T-helper 2 cell treated with Interferon-gamma antibody and Interleukin-4, amounts not matched to agents 5 μg/mL and 100 μg/mL, for 36 hours (primary cell): ENCODE measurements around the gene C1R.
A peak's percentile ranks its signal among the peaks of the same experiment; 100 is the strongest.

Experiments used
- DNase-seq: peaks from one replicate; pipeline ENCODE4 v3.0.0; 2021; ENCODE audit warnings: low spot score
- H3K27ac Mint-ChIP-seq: one replicate; pipeline ENCODE4 v1.8.0; 2021; ENCODE audit warnings: mild to moderate bottlenecking, mixed read lengths
- H3K27me3 Mint-ChIP-seq: one replicate; pipeline ENCODE4 v1.8.0; 2021; ENCODE audit warnings: low read depth, mixed read lengths
- H3K36me3 Mint-ChIP-seq: one replicate; pipeline ENCODE4 v1.8.0; 2021; ENCODE audit warnings: low read depth, mixed read lengths
- H3K4me1 Mint-ChIP-seq: one replicate; pipeline ENCODE4 v1.8.0; 2021; ENCODE audit warnings: low read depth, mixed read lengths
- H3K4me3 Mint-ChIP-seq: one replicate; pipeline ENCODE4 v1.8.0; 2022; ENCODE audit warnings: mild to moderate bottlenecking, moderate library complexity, mixed read lengths
- H3K9me3 Mint-ChIP-seq: one replicate; pipeline ENCODE4 v1.8.0; 2021; ENCODE audit warnings: mixed read lengths

The C1R gene

DNA sequence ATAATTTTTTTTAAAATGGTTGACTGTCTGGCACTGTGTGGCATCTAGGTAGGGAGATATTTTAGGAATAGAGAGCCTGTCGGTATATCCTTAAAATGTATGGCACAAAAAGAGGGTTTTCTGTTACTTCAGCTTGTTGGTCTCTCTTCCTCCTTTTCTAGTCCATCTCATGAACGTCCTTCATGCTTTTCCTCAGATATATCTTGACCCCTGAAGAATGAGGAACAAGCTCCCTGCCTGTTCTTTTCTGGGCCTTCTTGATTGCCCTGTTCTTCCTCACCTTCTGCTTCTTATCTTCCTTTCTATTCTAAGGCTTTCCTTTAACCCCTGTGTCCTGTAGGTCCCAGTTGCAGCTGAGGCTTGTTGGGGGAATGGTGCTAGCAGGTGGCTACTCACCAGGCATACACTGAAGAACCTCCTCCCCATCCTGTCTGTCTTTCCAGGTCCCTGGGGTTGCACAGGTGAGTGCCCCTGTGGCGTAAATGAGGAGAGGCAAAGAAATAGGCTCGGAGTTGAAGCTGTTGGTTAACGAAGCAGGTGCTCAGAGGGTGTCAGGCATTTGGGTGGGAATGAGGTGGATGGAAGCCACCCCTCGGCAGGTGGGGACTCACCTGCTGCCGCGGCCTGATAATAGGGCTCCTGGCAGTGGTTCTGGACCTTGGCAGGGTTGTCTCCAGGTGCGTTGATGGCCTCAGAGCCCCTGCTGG lies 7.2 kb upstream of the C1R start:
- Mint-ChIP-seq H3K9me3 (no peaks in the 10 kb centered on the region), H3K27ac (no peak overlapping the region), H3K36me3 (peaks cover 16% of the 10 kb centered on the region), H3K4me1 (peaks cover 9% of the 10 kb centered on the region), H3K4me3 (no peak overlapping the region), H3K27me3 (no peaks in the 10 kb centered on the region)
- no peak for DNase-seq

GRCh38 chr12:7096979-7097378 lies 4.7 kb upstream of the C1R start:
- Mint-ChIP-seq H3K27ac (no peak overlapping the region), H3K36me3 (peaks cover 8% of the 10 kb centered on the region), H3K27me3 (peaks cover 3% of the 10 kb centered on the region), H3K4me1 (peaks cover 6% of the 10 kb centered on the region), H3K9me3 (no peaks in the 10 kb centered on the region), H3K4me3 (no peak overlapping the region)
- no peak for DNase-seq

- no peak for DNase-seq
- no peak overlapping the region for H3K27ac Mint-ChIP-seq
- no peak overlapping the region for H3K4me3 Mint-ChIP-seq
- H3K27me3 Mint-ChIP-seq: peaks cover 3% of the 10 kb centered on the region
- H3K9me3 Mint-ChIP-seq: no peaks in the 10 kb centered on the region
- peaks cover 7% of the 10 kb centered on the region for H3K4me1 Mint-ChIP-seq
- peaks cover 8% of the 10 kb centered on the region for H3K36me3 Mint-ChIP-seq
These were observed 4.0 kb upstream of the C1R start for GRCh38 chr12:7096006-7096932.

DNA sequence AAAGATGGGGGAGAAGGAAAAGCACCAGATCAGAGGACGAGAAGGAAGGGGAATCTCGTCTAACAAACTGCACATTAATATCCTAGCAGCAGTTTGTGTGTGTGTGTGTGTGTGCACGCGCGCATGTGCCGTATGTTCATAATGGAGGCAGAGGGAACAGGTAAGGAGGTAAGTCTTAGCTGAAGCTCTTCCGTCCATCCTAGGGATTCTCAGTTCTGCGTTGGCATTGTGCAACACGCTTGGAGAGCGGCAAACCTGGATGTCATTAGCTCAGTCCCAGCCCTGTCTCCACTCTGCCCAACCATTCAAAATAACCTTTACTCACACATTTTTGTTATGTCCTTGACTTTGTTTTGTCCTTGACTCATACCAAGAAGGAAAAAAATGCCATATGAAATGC lies 1.6 kb upstream of the C1R start:
- H3K36me3 Mint-ChIP-seq: peaks cover 4% of the 10 kb centered on the region
- H3K4me1 Mint-ChIP-seq: peaks cover 7% of the 10 kb centered on the region
- H3K27me3 Mint-ChIP-seq: peaks cover 3% of the 10 kb centered on the region
- peak overlapping the region; percentile 32 for H3K27ac Mint-ChIP-seq
- DNase-seq: no peak
- H3K4me3 Mint-ChIP-seq: no peak overlapping the region
- H3K9me3 Mint-ChIP-seq: no peaks in the 10 kb centered on the region

- Mint-ChIP-seq H3K9me3 (no peaks in the 10 kb centered on the region), H3K27ac (peak overlapping the region; percentile 32), H3K4me1 (peaks cover 7% of the 10 kb centered on the region), H3K36me3 (peaks cover 4% of the 10 kb centered on the region), H3K4me3 (no peak overlapping the region), H3K27me3 (peaks cover 3% of the 10 kb centered on the region)
- no peak for DNase-seq
These were observed 1.2 kb upstream of the C1R start for GRCh38 chr12:7093486-7093885.

DNA sequence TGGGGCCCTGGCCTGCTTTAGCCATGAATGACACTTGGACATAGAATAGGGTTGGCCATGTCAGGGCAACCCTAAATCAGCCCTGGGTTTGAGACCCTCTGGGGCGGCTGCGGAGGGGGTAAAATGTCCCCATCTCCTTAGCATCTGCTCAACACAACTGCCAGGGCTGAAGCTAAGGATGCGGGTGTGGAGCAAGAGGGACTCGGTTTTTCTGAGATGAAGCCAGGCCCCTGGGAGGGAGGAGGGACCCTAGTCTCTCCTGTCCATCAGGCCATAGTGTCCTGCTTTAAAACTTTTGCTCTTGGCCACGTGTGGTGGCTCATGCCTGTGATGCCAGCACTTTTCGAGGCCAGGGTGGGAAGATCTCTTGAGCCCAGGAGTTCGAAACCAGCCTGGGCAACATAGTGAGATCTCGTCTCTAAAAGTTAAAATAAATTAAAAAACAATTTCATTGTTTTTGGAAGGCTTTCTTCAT lies 778 bp upstream of the C1R start:
- DNase-seq: no peak
- peak overlapping the region; percentile 86 for H3K4me3 Mint-ChIP-seq
- no peak overlapping the region for H3K27ac Mint-ChIP-seq

DNA sequence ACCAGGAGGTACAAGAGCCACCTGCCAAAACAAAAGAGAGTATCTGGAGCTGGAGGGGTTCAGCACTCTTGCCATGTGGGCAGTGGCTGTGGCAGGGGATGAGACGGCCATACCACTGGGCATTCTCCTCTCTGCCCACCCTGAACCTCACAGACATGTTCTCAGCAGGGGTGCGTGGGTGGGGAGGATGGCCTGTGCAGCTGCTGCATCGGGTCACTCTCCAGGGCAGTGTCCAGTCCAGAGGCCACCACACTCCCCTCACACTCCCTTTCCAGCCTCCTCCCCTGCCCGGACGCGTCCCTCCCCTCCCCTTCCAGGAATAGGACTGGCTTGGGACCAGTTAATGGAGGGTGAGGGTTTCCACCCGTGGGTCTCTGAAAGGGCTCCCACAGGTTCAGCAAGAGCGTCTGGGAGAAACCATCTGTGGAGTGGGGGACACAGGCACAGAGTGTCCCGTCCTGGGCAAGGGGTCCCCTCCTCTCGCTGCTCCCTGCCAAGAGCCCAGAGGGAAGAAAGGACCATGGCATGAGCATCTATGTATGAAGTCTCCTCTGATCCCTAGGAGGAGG lies 501 bp downstream of the C1R start:
- peak overlapping the region; percentile 86 for H3K4me3 Mint-ChIP-seq
- peak overlapping the region; percentile 70 for H3K27ac Mint-ChIP-seq
- DNase-seq: no peak
- peaks cover 3% of the 10 kb centered on the region for H3K27me3 Mint-ChIP-seq
- H3K9me3 Mint-ChIP-seq: no peaks in the 10 kb centered on the region
- H3K4me1 Mint-ChIP-seq: peaks cover 7% of the 10 kb centered on the region
- peaks cover 1% of the 10 kb centered on the region for H3K36me3 Mint-ChIP-seq

More for the DNA sequence above, 778 bp upstream of the C1R start:
- peaks cover 7% of the 10 kb centered on the region for H3K4me1 Mint-ChIP-seq
- H3K9me3 Mint-ChIP-seq: no peaks in the 10 kb centered on the region
- peaks cover 3% of the 10 kb centered on the region for H3K27me3 Mint-ChIP-seq
- peaks cover 4% of the 10 kb centered on the region for H3K36me3 Mint-ChIP-seq

GRCh38 chr12:7091171-7091570 lies 1.1 kb downstream of the C1R start:
- DNase-seq: no peak
- no peaks in the 10 kb centered on the region for H3K36me3 Mint-ChIP-seq
- H3K27me3 Mint-ChIP-seq: peaks cover 3% of the 10 kb centered on the region
- peaks cover 7% of the 10 kb centered on the region for H3K4me1 Mint-ChIP-seq
- no peak overlapping the region for H3K4me3 Mint-ChIP-seq
- H3K27ac Mint-ChIP-seq: peak overlapping the region; percentile 20
- no peaks in the 10 kb centered on the region for H3K9me3 Mint-ChIP-seq

DNA sequence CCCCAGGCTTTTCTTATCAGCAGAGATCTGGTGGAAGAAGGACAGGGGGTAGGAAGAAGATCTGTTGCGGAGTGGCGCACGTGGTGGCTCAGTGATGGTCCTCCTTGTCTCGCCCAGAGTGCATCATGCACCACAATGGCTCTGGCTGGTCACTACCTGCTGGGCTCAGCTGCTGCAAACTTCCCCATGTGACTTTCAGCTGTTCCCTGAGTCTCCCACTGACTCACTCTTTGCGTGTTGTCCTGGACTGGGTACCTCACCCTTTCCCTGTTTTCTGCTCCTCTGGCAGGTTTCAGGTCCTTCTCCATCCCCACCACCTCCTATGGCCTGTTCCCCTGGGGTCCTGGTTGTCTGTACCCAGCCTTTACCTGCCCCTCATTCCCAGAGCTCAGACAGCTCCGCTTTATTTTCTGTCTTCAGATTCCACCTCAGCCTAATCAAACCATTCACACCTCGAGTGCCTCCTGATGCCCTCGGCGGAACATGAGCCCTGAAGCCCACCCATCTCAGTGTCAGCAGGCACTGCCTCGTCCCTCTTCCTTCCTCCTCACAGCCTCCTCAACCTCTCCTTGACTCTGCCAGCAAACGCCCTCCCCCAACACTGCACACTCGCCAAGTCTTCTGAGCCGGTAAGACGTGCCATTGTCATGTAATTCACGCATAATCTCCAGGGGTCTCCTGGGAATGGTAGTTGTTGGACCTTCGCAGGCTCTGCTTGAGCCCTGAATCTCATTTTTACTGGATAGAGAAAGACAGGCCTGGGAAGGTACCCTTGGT lies 1.8 kb downstream of the C1R start:
- peaks cover 7% of the 10 kb centered on the region for H3K4me1 Mint-ChIP-seq
- H3K27me3 Mint-ChIP-seq: peaks cover 3% of the 10 kb centered on the region
- no peak overlapping the region for H3K4me3 Mint-ChIP-seq
- DNase-seq: no peak
- H3K27ac Mint-ChIP-seq: no peak overlapping the region
- H3K9me3 Mint-ChIP-seq: no peaks in the 10 kb centered on the region
- H3K36me3 Mint-ChIP-seq: no peaks in the 10 kb centered on the region

DNA sequence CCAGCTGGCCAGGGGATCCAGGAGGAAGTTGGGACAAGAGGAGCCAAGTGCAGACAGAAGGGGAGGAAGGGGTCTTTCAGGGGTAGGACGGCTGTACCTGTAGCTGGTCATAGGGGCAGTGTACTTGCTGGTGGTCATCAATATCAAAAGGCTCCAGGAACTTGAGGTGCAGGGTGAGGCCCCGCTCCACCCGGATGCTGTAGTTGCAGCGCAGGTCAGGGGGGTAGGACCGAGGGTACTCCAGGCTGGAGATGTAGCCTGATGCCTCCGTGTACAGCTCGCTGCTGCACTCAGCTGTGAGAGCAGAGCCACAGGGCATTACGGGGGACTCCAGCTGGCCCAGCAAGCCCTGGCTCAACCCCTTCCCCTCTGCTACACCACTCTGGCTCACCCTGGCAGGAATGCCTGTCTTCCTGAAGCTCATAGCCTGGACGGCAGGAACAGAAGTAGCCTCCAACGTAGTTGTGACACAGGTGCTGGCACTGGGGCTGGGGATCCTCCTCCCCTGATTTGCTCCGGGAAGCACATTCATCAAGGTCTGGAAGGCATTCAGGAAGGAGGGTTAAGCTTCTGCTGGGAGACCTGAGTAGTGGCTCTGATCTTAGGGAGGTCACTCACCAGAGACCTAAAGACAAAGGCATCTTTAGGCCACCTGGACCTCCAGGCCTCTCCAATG lies 2.9 kb downstream of the C1R start:
- no peak overlapping the region for H3K4me3 Mint-ChIP-seq
- no peak for DNase-seq
- peaks cover 3% of the 10 kb centered on the region for H3K27me3 Mint-ChIP-seq
- H3K36me3 Mint-ChIP-seq: no peaks in the 10 kb centered on the region
- no peaks in the 10 kb centered on the region for H3K9me3 Mint-ChIP-seq
- peaks cover 7% of the 10 kb centered on the region for H3K4me1 Mint-ChIP-seq
- H3K27ac Mint-ChIP-seq: no peak overlapping the region

DNA sequence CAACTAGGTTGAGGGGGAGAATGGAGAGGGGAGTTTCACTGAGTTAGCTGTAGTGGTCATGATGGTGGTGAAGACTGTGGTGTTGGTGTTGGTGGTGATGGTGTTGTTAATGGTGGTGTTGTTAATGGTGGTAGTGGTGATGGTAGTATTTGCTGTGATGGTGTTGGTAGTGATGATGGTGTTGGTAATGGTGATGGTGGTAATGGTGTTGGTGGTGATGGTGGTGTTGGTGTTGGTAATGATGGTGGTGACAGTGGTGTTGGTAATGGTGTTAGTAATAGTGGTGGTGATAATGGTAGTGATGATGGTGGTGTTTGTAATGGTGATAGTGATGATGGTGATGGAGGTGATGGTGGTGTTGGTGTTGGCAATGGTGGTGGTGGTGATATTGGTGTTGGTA lies 9.1 kb downstream of the C1R start:
- no peak overlapping the region for H3K4me3 Mint-ChIP-seq
- no peaks in the 10 kb centered on the region for H3K4me1 Mint-ChIP-seq
- H3K9me3 Mint-ChIP-seq: peaks cover 5% of the 10 kb centered on the region
- no peak for DNase-seq
- H3K27ac Mint-ChIP-seq: no peak overlapping the region
- H3K36me3 Mint-ChIP-seq: peaks cover 4% of the 10 kb centered on the region
- H3K27me3 Mint-ChIP-seq: peaks cover 2% of the 10 kb centered on the region

- peaks cover 2% of the 10 kb centered on the region for H3K27me3 Mint-ChIP-seq
- H3K4me3 Mint-ChIP-seq: no peak overlapping the region
- H3K36me3 Mint-ChIP-seq: peaks cover 4% of the 10 kb centered on the region
These were observed 11.2 kb downstream of the C1R start for GRCh38 chr12:7081037-7081436.

GRCh38 chr12:7079826-7080125 lies 12.5 kb downstream of the C1R start:
- Mint-ChIP-seq H3K9me3 (peaks cover 5% of the 10 kb centered on the region), H3K4me3 (no peak overlapping the region), H3K36me3 (peaks cover 4% of the 10 kb centered on the region), H3K4me1 (peaks cover 3% of the 10 kb centered on the region), H3K27me3 (peaks cover 5% of the 10 kb centered on the region), H3K27ac (no peak overlapping the region)
- DNase-seq: no peak

More at GRCh38 chr12:7081037-7081436, 11.2 kb downstream of the C1R start:
- H3K4me1 Mint-ChIP-seq: no peaks in the 10 kb centered on the region
- no peak for DNase-seq
- peaks cover 5% of the 10 kb centered on the region for H3K9me3 Mint-ChIP-seq
- no peak overlapping the region for H3K27ac Mint-ChIP-seq
